Measurements from ENCODE around the gene FAM83G. TPM values are rescaled to one million over a fixed set of nuclear protein-coding genes. Genes with fewer than 3 reads are reported as not detected.
"Not testable (repeated sequence)": the region's sequence is repeated elsewhere in the genome, so short reads cannot be mapped to it uniquely, and the experiment has no call there.

The FAM83G gene
- total RNA-seq, 2 experiments from 2014 or later: 5.0 to 10.4 TPM

DNA sequence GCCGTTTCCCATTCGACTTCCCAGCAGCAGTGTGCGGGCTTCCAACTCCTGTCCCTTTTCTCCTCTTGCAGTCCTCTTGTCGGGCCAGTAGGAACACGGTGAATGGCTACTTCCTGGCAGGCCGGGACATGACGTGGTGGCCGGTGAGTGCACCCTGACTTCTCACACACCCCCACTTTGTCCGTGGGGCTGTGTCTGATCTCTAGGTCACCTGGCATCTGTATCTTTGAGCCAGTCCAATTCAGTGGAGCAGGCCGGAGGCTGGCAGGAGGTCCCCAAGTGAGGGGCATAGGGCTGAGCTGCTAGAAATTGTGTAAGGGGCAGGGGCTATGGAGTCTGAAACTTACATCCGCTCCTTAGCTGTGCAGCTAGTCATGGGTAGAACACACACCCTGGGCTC, 46.0 kb downstream of the FAM83G start:
- BruUV-seq (replicated peaks): no TSS peak
- Histone ChIP-seq H3K4me1 (ENCODE audit: insufficient read depth, low read length, poor library complexity, severe bottlenecking) (peaks cover 9% of the 10 kb centered on the region), H3K4me2 (ENCODE audit: low read length) (no peak overlapping the region), H3K9me2 (ENCODE audit: insufficient read depth, low read length) (no peaks in the 10 kb centered on the region), H2AFZ (ENCODE audit: low read length) (no peak overlapping the region), H3K4me3 (ENCODE audit: low read depth, low read length, poor library complexity, severe bottlenecking) (no peak overlapping the region), H3K27ac (ENCODE audit: low read depth, low read length, poor library complexity, severe bottlenecking) (no peak overlapping the region), H3K79me2 (ENCODE audit: insufficient read depth, low read depth, low read length) (no peaks in the 10 kb centered on the region), H4K20me1 (ENCODE audit: insufficient read depth, low read length) (no peaks in the 10 kb centered on the region), H3K36me3 (ENCODE audit: insufficient read depth, low read length) (no peaks in the 10 kb centered on the region), H3K9me3 (ENCODE audit: low read length) (no peaks in the 10 kb centered on the region)
- ChIA-PET CTCF (ENCODE audit: unreplicated experiment) (interaction anchor here (0.9 kb wide), 1 partner anchor 9 kb away, joined by 3 read pairs; no protein-coding TSS in a partner anchor), POLR2A (interaction anchor here (0.6 kb wide), 1 partner anchor 145 kb away, joined by 3 read pairs; no protein-coding TSS in a partner anchor)
- DNase-seq (ENCODE audit: low spot score): no peak
- TF ChIP-seq, protein P1, sequence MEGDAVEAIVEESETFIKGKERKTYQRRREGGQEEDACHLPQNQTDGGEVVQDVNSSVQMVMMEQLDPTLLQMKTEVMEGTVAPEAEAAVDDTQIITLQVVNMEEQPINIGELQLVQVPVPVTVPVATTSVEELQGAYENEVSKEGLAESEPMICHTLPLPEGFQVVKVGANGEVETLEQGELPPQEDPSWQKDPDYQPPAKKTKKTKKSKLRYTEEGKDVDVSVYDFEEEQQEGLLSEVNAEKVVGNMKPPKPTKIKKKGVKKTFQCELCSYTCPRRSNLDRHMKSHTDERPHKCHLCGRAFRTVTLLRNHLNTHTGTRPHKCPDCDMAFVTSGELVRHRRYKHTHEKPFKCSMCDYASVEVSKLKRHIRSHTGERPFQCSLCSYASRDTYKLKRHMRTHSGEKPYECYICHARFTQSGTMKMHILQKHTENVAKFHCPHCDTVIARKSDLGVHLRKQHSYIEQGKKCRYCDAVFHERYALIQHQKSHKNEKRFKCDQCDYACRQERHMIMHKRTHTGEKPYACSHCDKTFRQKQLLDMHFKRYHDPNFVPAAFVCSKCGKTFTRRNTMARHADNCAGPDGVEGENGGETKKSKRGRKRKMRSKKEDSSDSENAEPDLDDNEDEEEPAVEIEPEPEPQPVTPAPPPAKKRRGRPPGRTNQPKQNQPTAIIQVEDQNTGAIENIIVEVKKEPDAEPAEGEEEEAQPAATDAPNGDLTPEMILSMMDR (conservative IDR thresholded peaks at IDR 0.05; ENCODE audit: low read length): no peak
- no peak for TF ChIP-seq EZH2phosphoT487 (IDR thresholded peaks at IDR 0.05; ENCODE audit: borderline replicate concordance, low read depth, low read length)
- intact Hi-C loops (cut with micrococcal nuclease; ENCODE audit: unreplicated experiment): no loop called here

DNA sequence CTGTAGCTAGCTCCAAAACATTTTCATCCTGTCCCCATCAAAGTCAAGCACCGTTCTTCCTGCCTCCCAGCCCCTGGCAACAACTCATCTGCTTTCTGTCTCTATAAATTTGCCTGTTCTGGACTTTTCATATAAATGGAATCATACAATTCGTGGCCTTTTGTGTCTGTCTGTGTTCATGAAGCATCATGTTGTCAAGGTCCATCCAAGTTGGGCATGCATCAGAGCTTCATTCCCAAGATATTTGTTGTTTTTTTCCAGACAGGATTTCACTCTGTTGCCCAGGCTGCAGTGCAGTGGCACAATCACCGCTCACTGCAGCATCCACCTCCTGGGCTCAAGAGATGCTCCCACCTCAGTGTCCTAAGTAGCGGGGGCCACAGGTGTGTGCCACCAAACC, 46.7 kb downstream of the FAM83G start:
- intact Hi-C loops (cut with micrococcal nuclease; ENCODE audit: unreplicated experiment): no loop called here

DNA sequence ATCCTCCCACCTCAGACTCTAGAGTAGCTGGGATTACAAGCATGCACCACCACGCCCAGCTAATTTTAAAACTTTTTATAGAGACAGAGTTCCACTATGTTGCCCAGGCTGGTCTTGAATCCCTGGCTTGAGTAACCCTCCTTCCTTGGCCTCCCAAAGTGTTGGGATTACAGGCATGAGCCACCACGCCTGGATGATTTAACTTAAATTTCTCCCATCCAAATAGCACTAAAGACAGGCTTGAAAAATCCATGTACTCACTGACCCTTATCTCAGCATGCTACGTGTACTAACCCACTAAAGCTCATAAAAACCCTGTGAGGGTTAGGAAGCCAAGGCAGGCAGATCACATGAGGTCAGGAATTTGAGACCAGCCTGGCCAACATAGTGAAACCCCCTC, 48.0 kb downstream of the FAM83G start:
- Histone ChIP-seq H3K4me2 (ENCODE audit: low read length) (no peak overlapping the region), H2AFZ (ENCODE audit: low read length) (no peak overlapping the region), H3K9me3 (ENCODE audit: low read length) (no peaks in the 10 kb centered on the region), H3K4me1 (ENCODE audit: insufficient read depth, low read length, poor library complexity, severe bottlenecking) (peaks cover 9% of the 10 kb centered on the region), H3K79me2 (ENCODE audit: insufficient read depth, low read depth, low read length) (no peaks in the 10 kb centered on the region), H3K9me2 (ENCODE audit: insufficient read depth, low read length) (no peaks in the 10 kb centered on the region), H4K20me1 (ENCODE audit: insufficient read depth, low read length) (no peaks in the 10 kb centered on the region), H3K36me3 (ENCODE audit: insufficient read depth, low read length) (no peaks in the 10 kb centered on the region), H3K4me3 (ENCODE audit: low read depth, low read length, poor library complexity, severe bottlenecking) (no peak overlapping the region), H3K27ac (ENCODE audit: low read depth, low read length, poor library complexity, severe bottlenecking) (no peak overlapping the region)
- ChIA-PET CTCF (ENCODE audit: unreplicated experiment) (no interaction called here), POLR2A (no interaction called here)
- no TSS peak for BruUV-seq (replicated peaks)
- DNase-seq (ENCODE audit: low spot score): no peak
- TF ChIP-seq, protein P1 (conservative IDR thresholded peaks at IDR 0.05; ENCODE audit: low read length): no peak
- TF ChIP-seq EZH2phosphoT487 (IDR thresholded peaks at IDR 0.05; ENCODE audit: borderline replicate concordance, low read depth, low read length): no peak
- intact Hi-C loops (cut with micrococcal nuclease; ENCODE audit: unreplicated experiment): no loop called here

More for the DNA sequence above, 46.7 kb downstream of the FAM83G start:
- Histone ChIP-seq H3K79me2 (ENCODE audit: insufficient read depth, low read depth, low read length) (no peaks in the 10 kb centered on the region), H3K9me3 (ENCODE audit: low read length) (no peaks in the 10 kb centered on the region), H3K27ac (ENCODE audit: low read depth, low read length, poor library complexity, severe bottlenecking) (no peak overlapping the region), H3K4me3 (ENCODE audit: low read depth, low read length, poor library complexity, severe bottlenecking) (no peak overlapping the region), H3K4me2 (ENCODE audit: low read length) (no peak overlapping the region), H2AFZ (ENCODE audit: low read length) (no peak overlapping the region), H3K36me3 (ENCODE audit: insufficient read depth, low read length) (no peaks in the 10 kb centered on the region), H4K20me1 (ENCODE audit: insufficient read depth, low read length) (no peaks in the 10 kb centered on the region), H3K4me1 (ENCODE audit: insufficient read depth, low read length, poor library complexity, severe bottlenecking) (peaks cover 9% of the 10 kb centered on the region), H3K9me2 (ENCODE audit: insufficient read depth, low read length) (no peaks in the 10 kb centered on the region)
- TF ChIP-seq EZH2phosphoT487 (IDR thresholded peaks at IDR 0.05; ENCODE audit: borderline replicate concordance, low read depth, low read length): no peak
- TF ChIP-seq, protein P1 (conservative IDR thresholded peaks at IDR 0.05; ENCODE audit: low read length): no peak
- ChIA-PET CTCF (ENCODE audit: unreplicated experiment) (no interaction called here), POLR2A (no interaction called here)
- no TSS peak for BruUV-seq (replicated peaks)
- DNase-seq (ENCODE audit: low spot score): no peak

DNA sequence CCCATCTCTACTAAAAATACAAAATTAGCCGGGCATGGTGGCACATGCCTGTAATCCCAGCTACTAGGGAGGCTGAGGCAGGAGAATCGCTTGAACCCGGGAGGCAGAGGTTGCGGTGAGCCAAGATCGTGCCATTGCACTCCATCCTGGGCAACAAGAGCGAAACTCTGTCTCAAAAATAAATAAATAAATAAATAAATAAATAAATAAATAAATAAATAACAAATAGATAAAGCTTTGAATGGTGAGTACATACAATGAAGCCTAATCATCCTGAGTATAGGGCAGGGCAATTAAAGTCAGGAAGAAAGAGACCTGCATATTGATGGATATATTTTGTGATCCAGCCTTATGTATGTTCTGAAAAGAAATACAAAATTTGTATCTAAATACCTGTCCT, 48.5 kb downstream of the FAM83G start:
- DNase-seq (ENCODE audit: low spot score); H3K4me2 ChIP-seq (ENCODE audit: low read length); H3K27ac ChIP-seq (ENCODE audit: low read depth, low read length, poor library complexity, severe bottlenecking); H2AFZ ChIP-seq (ENCODE audit: low read length); H3K9me3 ChIP-seq (ENCODE audit: low read length); POLR2A ChIA-PET; H3K79me2 ChIP-seq (ENCODE audit: insufficient read depth, low read depth, low read length); H3K4me3 ChIP-seq (ENCODE audit: low read depth, low read length, poor library complexity, severe bottlenecking); H3K4me1 ChIP-seq (ENCODE audit: insufficient read depth, low read length, poor library complexity, severe bottlenecking); CTCF ChIA-PET (ENCODE audit: unreplicated experiment); H4K20me1 ChIP-seq (ENCODE audit: insufficient read depth, low read length); H3K9me2 ChIP-seq (ENCODE audit: insufficient read depth, low read length); H3K36me3 ChIP-seq (ENCODE audit: insufficient read depth, low read length); BruUV-seq (replicated peaks); intact Hi-C loops (cut with micrococcal nuclease; ENCODE audit: unreplicated experiment): not testable (repeated sequence)
